PC-3 (cell line): ENCODE measurements around the gene ST3GAL3. TPM values are rescaled to one million over a fixed set of nuclear protein-coding genes. Genes with fewer than 3 reads are reported as not detected.
"Not testable (repeated sequence)": the region's sequence is repeated elsewhere in the genome, so short reads cannot be mapped to it uniquely, and the experiment has no call there.

ENCODE experiments used
- ATAC-seq: fragments of 200-7000 bp; cut with Tn5 transposase; 2 replicates; pipeline ENCODE4 v1.9.1; 2020; ENCODE audit warnings: mild to moderate bottlenecking, moderate library complexity
- BruUV-seq: library from RNA; stranded (reverse); fragments of 400-500 nt; replicated peaks from 2 replicates; lab custom pipeline; 2021; lab: Mats Ljungman, UMichigan
- CTCF ChIA-PET: fragments of 300-600 bp; sonication (Branson Sonifier 250); formaldehyde crosslinking; loops from one replicate; lab custom pipeline; 2022; ENCODE audit warnings: antibody characterized with exemption; lab: Charles Lee
- POLR2A ChIA-PET: fragments of 300-600 bp; sonication (Branson Sonifier 250); formaldehyde crosslinking; loops from one replicate; lab custom pipeline; 2022; ENCODE audit warnings: antibody characterized with exemption; ENCODE audit not compliant: unreplicated experiment; lab: Charles Lee
- DNase-seq: peaks from one replicate; pipeline ENCODE4 v3.0.0-alpha.2; 2015
- H2AFZ ChIP-seq: fragments of 300-600 bp; sonication (generic); 2 replicates; pipeline ENCODE4 v1.6.0; 2016; ENCODE audit warnings: antibody characterized with exemption, low read length
- H3F3A ChIP-seq: fragments of 300-600 bp; sonication (generic); one replicate; pipeline ENCODE4 v1.6.0; 2017; ENCODE audit warnings: antibody characterized with exemption, low read length, control low read depth, mild to moderate bottlenecking; ENCODE audit not compliant: unreplicated experiment
- H3K27ac ChIP-seq: fragments of 300-600 bp; sonication (generic); 2 replicates; pipeline ENCODE4 v1.5.1; 2016; ENCODE audit warnings: mild to moderate bottlenecking, low read length
- H3K27me3 ChIP-seq: fragments of 300-600 bp; sonication (generic); 2 replicates; pipeline ENCODE4 v1.6.1; 2016; ENCODE audit warnings: low read length, mixed read lengths
- H3K36me3 ChIP-seq: fragments of 300-600 bp; sonication (generic); 2 replicates; pipeline ENCODE4 v1.6.1; 2016; ENCODE audit warnings: low read depth, mixed run types, low read length, mixed read lengths
- H3K4me1 ChIP-seq: fragments of 300-600 bp; sonication (generic); 2 replicates; pipeline ENCODE4 v1.5.1; 2016; ENCODE audit warnings: low read length; ENCODE audit not compliant: insufficient read depth
- H3K4me2 ChIP-seq: fragments of 300-600 bp; sonication (generic); 2 replicates; pipeline ENCODE4 v1.6.0; 2016; ENCODE audit warnings: low read length
- H3K4me3 ChIP-seq: fragments of 300-600 bp; sonication (generic); 2 replicates; pipeline ENCODE4 v1.5.1; 2016; ENCODE audit warnings: mild to moderate bottlenecking, low read length, mixed read lengths
- H3K79me2 ChIP-seq: fragments of 300-600 bp; sonication (generic); 2 replicates; pipeline ENCODE4 v1.6.1; 2017; ENCODE audit warnings: low read length, mixed read lengths
- H3K9ac ChIP-seq: fragments of 300-600 bp; sonication (generic); 2 replicates; pipeline ENCODE4 v1.6.0; 2016; ENCODE audit warnings: mild to moderate bottlenecking, low read length
- H3K9me2 ChIP-seq: fragments of 300-600 bp; sonication (generic); replicated peaks from 2 replicates; pipeline ENCODE4 v1.6.1; 2016; ENCODE audit warnings: mixed run types, low read length, mixed read lengths
- H3K9me3 ChIP-seq: fragments of 300-600 bp; sonication (generic); 2 replicates; pipeline ENCODE4 v1.6.1; 2016; ENCODE audit warnings: low read length, mixed read lengths
- H4K20me1 ChIP-seq: fragments of 300-600 bp; sonication (generic); 2 replicates; pipeline ENCODE4 v1.6.1; 2016; ENCODE audit warnings: low read length, mixed read lengths
- EZH2 ChIP-seq: fragments of 300-600 bp; sonication (generic); IDR thresholded peaks from one replicate; pipeline ENCODE4 v1.6.1; 2017; ENCODE audit warnings: antibody characterized with exemption, mild to moderate bottlenecking, low read length; ENCODE audit not compliant: unreplicated experiment
- EZH2phosphoT487 ChIP-seq: fragments of 300-600 bp; sonication (generic); IDR thresholded peaks from 2 replicates; pipeline ENCODE4 v1.6.1; 2018; ENCODE audit warnings: mild to moderate bottlenecking, antibody characterized with exemption, low read length, borderline replicate concordance
- intact Hi-C: fragments of 100-400 bp; cut with micrococcal nuclease; formaldehyde crosslinking; loops from 2 replicates; pipeline ENCODE4 v1.9.0; 2023
- total RNA-seq: library from RNA; depleted of rRNA; stranded (reverse); fragments of >200 nt; gene quantifications from 2 replicates; pipeline ENCODE4 v1.2.3, GENCODE V29; 2014
- TF ChIP-seq, protein P1 (sequence below): fragments of 300-600 bp; sonication (generic); conservative IDR thresholded peaks from 2 replicates; pipeline ENCODE4 v1.5.1; 2017; ENCODE audit warnings: antibody characterized with exemption, low read depth, mild to moderate bottlenecking, low read length

ST3GAL3 gene
- total RNA-seq, 1 experiment from 2014 or later: 9.0 TPM

DNA sequence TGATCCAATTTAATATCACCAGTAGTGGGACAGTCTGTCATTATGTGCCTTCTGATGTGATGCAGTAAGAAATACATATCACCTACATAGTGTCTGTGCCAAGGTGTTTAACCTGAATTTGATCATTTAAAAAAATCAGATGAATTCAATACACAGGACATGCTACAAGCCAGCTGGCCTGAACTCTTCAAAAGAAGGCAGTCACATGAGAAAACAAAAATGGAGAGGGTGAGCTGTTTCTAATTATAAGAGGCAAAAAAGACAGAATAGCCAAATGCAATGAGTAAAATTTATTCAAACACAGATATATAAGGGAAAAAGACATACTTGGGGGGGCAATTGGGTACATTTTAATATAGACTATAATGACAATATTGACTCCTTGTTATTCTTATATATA, 66.5 kb downstream of the ST3GAL3 start:
- TF ChIP-seq EZH2: no peak
- TF ChIP-seq, protein P1, sequence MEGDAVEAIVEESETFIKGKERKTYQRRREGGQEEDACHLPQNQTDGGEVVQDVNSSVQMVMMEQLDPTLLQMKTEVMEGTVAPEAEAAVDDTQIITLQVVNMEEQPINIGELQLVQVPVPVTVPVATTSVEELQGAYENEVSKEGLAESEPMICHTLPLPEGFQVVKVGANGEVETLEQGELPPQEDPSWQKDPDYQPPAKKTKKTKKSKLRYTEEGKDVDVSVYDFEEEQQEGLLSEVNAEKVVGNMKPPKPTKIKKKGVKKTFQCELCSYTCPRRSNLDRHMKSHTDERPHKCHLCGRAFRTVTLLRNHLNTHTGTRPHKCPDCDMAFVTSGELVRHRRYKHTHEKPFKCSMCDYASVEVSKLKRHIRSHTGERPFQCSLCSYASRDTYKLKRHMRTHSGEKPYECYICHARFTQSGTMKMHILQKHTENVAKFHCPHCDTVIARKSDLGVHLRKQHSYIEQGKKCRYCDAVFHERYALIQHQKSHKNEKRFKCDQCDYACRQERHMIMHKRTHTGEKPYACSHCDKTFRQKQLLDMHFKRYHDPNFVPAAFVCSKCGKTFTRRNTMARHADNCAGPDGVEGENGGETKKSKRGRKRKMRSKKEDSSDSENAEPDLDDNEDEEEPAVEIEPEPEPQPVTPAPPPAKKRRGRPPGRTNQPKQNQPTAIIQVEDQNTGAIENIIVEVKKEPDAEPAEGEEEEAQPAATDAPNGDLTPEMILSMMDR: no peak
- no peak for TF ChIP-seq EZH2phosphoT487
- Histone ChIP-seq H3F3A (no peaks in the 10 kb centered on the region), H3K27me3 (no peaks in the 10 kb centered on the region), H3K79me2 (no peaks in the 10 kb centered on the region), H3K4me2 (no peak overlapping the region), H3K9ac (no peak overlapping the region), H4K20me1 (no peaks in the 10 kb centered on the region), H2AFZ (no peak overlapping the region), H3K27ac (no peak overlapping the region), H3K9me2 (no peaks in the 10 kb centered on the region), H3K4me1 (peaks cover 21% of the 10 kb centered on the region), H3K9me3 (no peaks in the 10 kb centered on the region), H3K4me3 (no peak overlapping the region), H3K36me3 (no peaks in the 10 kb centered on the region)
- ChIA-PET CTCF (no interaction called here), POLR2A (no interaction called here)
- BruUV-seq: no TSS peak
- no peak for DNase-seq
- intact Hi-C loops: no loop called here
- no peak for ATAC-seq

DNA sequence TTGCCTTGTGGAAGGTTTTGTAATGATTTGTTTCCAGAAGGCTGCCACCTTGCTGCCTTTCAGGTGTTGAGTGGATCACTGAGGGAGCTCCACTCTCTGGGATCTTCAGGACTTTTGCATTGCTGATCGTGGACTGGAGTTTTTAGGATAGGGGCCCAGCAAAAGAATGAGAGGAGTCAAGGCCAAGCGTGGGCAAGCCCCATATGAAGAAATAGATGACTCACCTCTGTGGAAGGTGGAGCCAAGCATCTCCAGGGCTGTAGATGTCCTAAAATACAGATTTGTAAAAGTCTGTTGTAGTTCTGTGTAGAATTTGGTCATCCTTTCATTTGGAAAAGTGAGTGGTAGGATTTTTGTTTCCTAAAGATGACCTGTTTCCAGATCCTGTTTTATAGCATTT, 67.0 kb downstream of the ST3GAL3 start:
- no peak overlapping the region for H3K9ac ChIP-seq
- intact Hi-C loops: no loop called here
- no peaks in the 10 kb centered on the region for H3F3A ChIP-seq
- no peak overlapping the region for H3K4me2 ChIP-seq
- no peaks in the 10 kb centered on the region for H3K27me3 ChIP-seq
- no peak overlapping the region for H3K4me3 ChIP-seq
- DNase-seq (peak; percentile 70), ATAC-seq (peak; percentile 64; the same call in 1 of the 2 replicates)
- 0 out of 2 replicates have a peak overlapping the region, but pooled peaks have one; percentile 19 for H2AFZ ChIP-seq
- no TSS peak for BruUV-seq
- H3K27ac ChIP-seq: peak overlapping the region; percentile 19; the same call in 1 of the 2 replicates
- peaks cover 21% of the 10 kb centered on the region for H3K4me1 ChIP-seq
- H3K9me2 ChIP-seq: no peaks in the 10 kb centered on the region
- no peaks in the 10 kb centered on the region for H3K79me2 ChIP-seq
- CTCF ChIA-PET: no interaction called here
- H3K9me3 ChIP-seq: no peaks in the 10 kb centered on the region
- no peaks in the 10 kb centered on the region for H4K20me1 ChIP-seq
- POLR2A ChIA-PET: no interaction called here
- TF ChIP-seq, protein P1: no peak
- TF ChIP-seq EZH2phosphoT487: no peak
- no peak for TF ChIP-seq EZH2
- H3K36me3 ChIP-seq: no peaks in the 10 kb centered on the region

DNA sequence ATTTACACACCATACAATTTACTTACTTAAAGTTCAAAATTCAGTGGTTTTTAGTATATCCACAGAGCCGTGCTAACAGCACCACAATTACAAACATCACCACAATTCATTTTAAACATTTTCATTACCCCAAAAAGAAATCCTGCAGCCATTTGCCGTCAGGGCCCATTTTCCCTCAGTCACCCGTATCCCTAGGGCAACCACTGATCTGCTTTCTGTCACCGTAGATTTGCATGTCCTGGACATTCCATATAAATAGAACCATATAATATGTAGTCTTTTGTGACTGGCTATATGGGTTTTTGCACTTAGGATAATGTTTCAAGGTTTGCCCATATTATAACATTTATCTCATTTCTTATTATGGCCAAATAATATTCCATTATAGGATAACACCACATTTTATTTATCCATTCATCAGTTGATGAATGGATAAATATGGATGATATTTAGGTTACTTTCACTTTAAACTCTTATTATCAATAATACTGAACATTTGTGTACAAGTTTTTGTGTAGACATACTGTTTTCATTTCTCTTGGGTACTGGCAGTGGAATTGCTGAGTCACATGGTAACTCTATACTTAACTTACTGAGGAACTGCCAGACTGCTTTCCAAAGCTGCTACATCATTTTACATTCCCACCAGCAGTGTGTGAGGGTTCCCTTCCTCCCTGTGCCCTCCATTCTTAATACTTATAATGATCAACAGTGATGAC, 68.9 kb downstream of the ST3GAL3 start:
- TF ChIP-seq, protein P1: no peak
- no peak for TF ChIP-seq EZH2
- TF ChIP-seq EZH2phosphoT487: no peak
- CTCF ChIA-PET: no interaction called here
- BruUV-seq: no TSS peak
- no peaks in the 10 kb centered on the region for H3K79me2 ChIP-seq
- DNase-seq: peak; percentile 58
- no peak overlapping the region for H3K4me3 ChIP-seq
- no peaks in the 10 kb centered on the region for H4K20me1 ChIP-seq
- no peaks in the 10 kb centered on the region; the same call in 1 of the 2 replicates for H3K9me3 ChIP-seq
- H3K9ac ChIP-seq: peak overlapping the region; percentile 10; the same call in 1 of the 2 replicates
- H3K27ac ChIP-seq: peak overlapping the region; percentile 49
- H3K9me2 ChIP-seq: no peaks in the 10 kb centered on the region
- peak overlapping the region; percentile 20; the same call in 1 of the 2 replicates for H2AFZ ChIP-seq
- H3K27me3 ChIP-seq: no peaks in the 10 kb centered on the region
- peak; percentile 63 for ATAC-seq
- no peaks in the 10 kb centered on the region for H3K36me3 ChIP-seq
- H3K4me1 ChIP-seq: peaks cover 21% of the 10 kb centered on the region
- POLR2A ChIA-PET: no interaction called here
- H3K4me2 ChIP-seq: peak overlapping the region; percentile 33
- H3F3A ChIP-seq: no peaks in the 10 kb centered on the region
- intact Hi-C loops: no loop called here

DNA sequence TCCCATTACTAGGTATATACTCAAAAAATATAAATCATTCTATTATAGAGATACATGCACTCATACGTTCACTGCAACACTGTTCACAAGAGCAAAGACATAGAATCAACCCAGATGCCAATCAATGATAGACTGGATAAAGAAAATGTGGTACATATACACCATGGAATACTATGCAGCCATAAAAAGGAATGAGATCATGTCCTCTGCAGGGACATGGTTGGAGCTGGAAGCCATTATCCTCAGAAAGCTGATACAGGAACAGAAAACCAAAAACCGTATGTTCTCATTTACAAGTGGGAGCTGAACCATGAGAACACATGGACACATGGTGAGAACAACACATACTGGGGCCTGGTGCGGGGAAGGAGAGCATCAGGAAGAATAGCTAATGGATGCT, 70.6 kb downstream of the ST3GAL3 start:
- H3K9me3 ChIP-seq, DNase-seq, H2AFZ ChIP-seq, H3K27me3 ChIP-seq, H3K79me2 ChIP-seq, CTCF ChIA-PET, H3K4me2 ChIP-seq, ATAC-seq, H3F3A ChIP-seq, H3K27ac ChIP-seq, intact Hi-C loops, H4K20me1 ChIP-seq, H3K36me3 ChIP-seq, H3K9me2 ChIP-seq, BruUV-seq, POLR2A ChIA-PET, H3K9ac ChIP-seq, H3K4me3 ChIP-seq: not testable (repeated sequence)
- H3K4me1 ChIP-seq: peaks cover 22% of the 10 kb centered on the region
